ENCODE measurements around the gene NDUFS6. TPM values are rescaled to one million over a fixed set of nuclear protein-coding genes. Genes with fewer than 3 reads are reported as not detected.

Gene NDUFS6
- total and polyA plus RNA-seq, 2 of the 8 experiments (the other 6 are each of a cell fraction or from before 2014, with no cell fraction given): 72.7 to 191 TPM

GRCh38 chr5:1819458-1819857, 18.3 kb downstream of the NDUFS6 start (continued):
- TF ChIP-seq TAF1 (IDR thresholded peaks at IDR 0.05; ENCODE audit: low read depth, low read length) (no peak), SP4 (IDR thresholded peaks at IDR 0.05; ENCODE audit: low read length) (no peak), MAFK (IDR thresholded peaks at IDR 0.05; ENCODE audit: low read depth, low read length) (no peak), KDM4A (IDR thresholded peaks at IDR 0.05; ENCODE audit: low read depth, low read length, severe bottlenecking) (no peak)
